SK-N-SH treated with all-trans-retinoic acid at 6 μM for 48 hours (cell line): ENCODE data around the gene OBI1.

ENCODE experiments used
- ARNTL ChIP-seq: fragments of 450-650 bp; formaldehyde crosslinking; IDR thresholded peaks from 2 replicates; pipeline ENCODE4 v1.5.0; 2020; ENCODE audit warnings: low read depth, mild to moderate bottlenecking, moderate library complexity, borderline replicate concordance
- CSRNP3 ChIP-seq: fragments of 250-450 bp; sonication (Bioruptor Pico); IDR thresholded peaks from 2 replicates; pipeline ENCODE4 v1.5.1; 2021; ENCODE audit warnings: mild to moderate bottlenecking, moderate library complexity
- ISL1 ChIP-seq: fragments of 250-450 bp; sonication (Bioruptor Pico); IDR thresholded peaks from 2 replicates; pipeline ENCODE4 v2.1.2; 2022; ENCODE audit warnings: mild to moderate bottlenecking, moderate library complexity
- OSR1 ChIP-seq: fragments of 250-450 bp; sonication (Bioruptor Pico); IDR thresholded peaks from 2 replicates; pipeline ENCODE4 v1.8.0; 2022; ENCODE audit warnings: moderate library complexity, mild to moderate bottlenecking, inconsistent platforms
- PATZ1 ChIP-seq: fragments of 250-450 bp; sonication (Bioruptor Pico); IDR thresholded peaks from 2 replicates; pipeline ENCODE4 v1.8.0; 2020; ENCODE audit warnings: mild to moderate bottlenecking, moderate library complexity, borderline replicate concordance
- POU6F1 ChIP-seq: fragments of 250-450 bp; sonication (Bioruptor Pico); IDR thresholded peaks from 2 replicates; pipeline ENCODE4 v1.8.0; 2021; ENCODE audit warnings: low read depth, mild to moderate bottlenecking, moderate library complexity, borderline replicate concordance
- PPARA ChIP-seq: fragments of 250-450 bp; sonication (Bioruptor Pico); IDR thresholded peaks from 2 replicates; pipeline ENCODE4 v1.5.0; 2020; ENCODE audit warnings: mild to moderate bottlenecking, borderline replicate concordance
- ZNF70 ChIP-seq: fragments of 450-650 bp; formaldehyde crosslinking; IDR thresholded peaks from 2 replicates; pipeline ENCODE4 v1.5.0; 2020; ENCODE audit warnings: mild to moderate bottlenecking, moderate library complexity

GRCh38 chr13:78610381-78610883 lies 48.5 kb downstream of the OBI1 start:
- TF ChIP-seq ISL1 (CRISPR knock-in tag) (no peak), PPARA (CRISPR knock-in tag) (no peak), OSR1 (CRISPR knock-in tag) (no peak), POU6F1 (CRISPR knock-in tag) (no peak), PATZ1 (CRISPR knock-in tag) (no peak), ZNF70 (CRISPR knock-in tag) (no peak), CSRNP3 (CRISPR knock-in tag) (no peak), ARNTL (CRISPR knock-in tag) (no peak)
